Neuronal stem cell (in vitro differentiated cells): Measurements from ENCODE around the gene TEPSIN.

Experiments used
- DNase-seq: peaks from one replicate; pipeline ENCODE4 v3.0.0-alpha.2; 2013; ENCODE audit warnings: low spot score
- H2AFZ ChIP-seq: one replicate; pipeline ENCODE4 v1.6.1; 2013; ENCODE audit warnings: mild to moderate bottlenecking, low read length, inconsistent platforms
- H2AK5ac ChIP-seq: 2 replicates; pipeline ENCODE4 v1.6.1; 2013; ENCODE audit warnings: low read depth, mild to moderate bottlenecking, inconsistent platforms, low read length, moderate library complexity, mixed read lengths
- H2BK120ac ChIP-seq: 2 replicates; pipeline ENCODE4 v1.6.1; 2013; ENCODE audit warnings: low read depth, mild to moderate bottlenecking, inconsistent platforms, low read length, moderate library complexity, mixed read lengths
- H2BK12ac ChIP-seq: one replicate; pipeline ENCODE4 v1.6.1; 2013; ENCODE audit warnings: low read length, inconsistent platforms
- H2BK15ac ChIP-seq: 2 replicates; pipeline ENCODE4 v1.6.1; 2013; ENCODE audit warnings: mild to moderate bottlenecking, low read length, inconsistent platforms, mixed read lengths
- H2BK5ac ChIP-seq: one replicate; pipeline ENCODE4 v1.6.1; 2013; ENCODE audit warnings: inconsistent platforms, mild to moderate bottlenecking, low read length, moderate library complexity
- H3K14ac ChIP-seq: one replicate; pipeline ENCODE4 v1.6.1; 2013; ENCODE audit warnings: low read length, inconsistent platforms
- H3K18ac ChIP-seq: 2 replicates; pipeline ENCODE4 v1.6.1; 2013; ENCODE audit warnings: low read length, inconsistent platforms
- H3K23ac ChIP-seq: 2 replicates; pipeline ENCODE4 v1.6.1; 2013; ENCODE audit warnings: low read depth, mild to moderate bottlenecking, mixed read lengths, low read length, inconsistent platforms; ENCODE audit not compliant: poor library complexity
- H3K27ac ChIP-seq: replicated peaks from 3 replicates; pipeline ENCODE4 v1.5.1; 2013; ENCODE audit warnings: low read length, inconsistent platforms
- H3K27me3 ChIP-seq, 3 experiments: 2 replicates each; pipeline ENCODE4 v1.6.1; 2013; ENCODE audit warnings: low read length in 3 of 3, mild to moderate bottlenecking in 2 of 3, inconsistent platforms in 1 of 3, low read depth in 1 of 3, mixed read lengths in 1 of 3, moderate library complexity in 1 of 3; ENCODE audit not compliant: control insufficient read depth in 3 of 3, insufficient read depth in 3 of 3
- H3K36me3 ChIP-seq, 2 donors: replicated peaks in 1 of 2; 2 replicates each; pipeline ENCODE4 v1.6.1; 2013; ENCODE audit warnings: low read length in 2 of 2; ENCODE audit not compliant: control insufficient read depth in 2 of 2, insufficient read depth in 2 of 2
- H3K4ac ChIP-seq: 2 replicates; pipeline ENCODE4 v1.6.1; 2013; ENCODE audit warnings: inconsistent platforms, mild to moderate bottlenecking, low read length, moderate library complexity
- H3K4me1 ChIP-seq, 2 donors: 1 replicate in 1 of 2; 2 replicates in 1 of 2; pipeline ENCODE4 v1.6.1; 2013; ENCODE audit warnings: low read length in 2 of 2, low read depth in 1 of 2; ENCODE audit not compliant: control insufficient read depth in 2 of 2, insufficient read depth in 1 of 2
- H3K4me2 ChIP-seq: one replicate; pipeline ENCODE4 v1.6.1; 2013; ENCODE audit warnings: mild to moderate bottlenecking, low read length, inconsistent platforms; ENCODE audit not compliant: insufficient read depth, poor library complexity, severe bottlenecking
- H3K4me3 ChIP-seq, 2 donors: 2 replicates each; pipeline ENCODE4 v1.5.1; 2013; ENCODE audit warnings: low read length in 2 of 2, mild to moderate bottlenecking in 2 of 2, inconsistent platforms in 1 of 2, moderate library complexity in 1 of 2
- H3K79me1 ChIP-seq: one replicate; pipeline ENCODE4 v1.6.1; 2013; ENCODE audit warnings: low read depth, mild to moderate bottlenecking, inconsistent platforms, low read length, moderate library complexity
- H3K9ac ChIP-seq: one replicate; pipeline ENCODE4 v1.6.1; 2013; ENCODE audit warnings: mild to moderate bottlenecking, low read depth, low read length, inconsistent platforms; ENCODE audit not compliant: poor library complexity
- H3K9me3 ChIP-seq, 2 donors: replicated peaks in 1 of 2; 2 replicates each; pipeline versions ENCODE3 to v1.6.1; 2013; ENCODE audit warnings: low read length in 2 of 2, mild to moderate bottlenecking in 2 of 2, inconsistent platforms in 1 of 2, low read depth in 1 of 2, mixed read lengths in 1 of 2, moderate library complexity in 1 of 2; ENCODE audit not compliant: control insufficient read depth in 2 of 2, insufficient read depth in 1 of 2
- H4K8ac ChIP-seq: one replicate; pipeline ENCODE4 v1.6.1; 2013; ENCODE audit warnings: low read depth, mild to moderate bottlenecking, inconsistent platforms, low read length, moderate library complexity
- H4K91ac ChIP-seq: one replicate; pipeline ENCODE4 v1.6.1; 2013; ENCODE audit warnings: low read length, low read depth, mild to moderate bottlenecking, inconsistent platforms; ENCODE audit not compliant: poor library complexity
- WGBS, 2 donors: extraction: QIAGEN DNeasy Blood & Tissue Kit; methylation state at CpG; one replicate each; pipeline ENCODE4 v1.1.7; 2013; ENCODE audit warnings: missing lambda C conversion rate in 2 of 2, mixed read lengths in 1 of 2; ENCODE audit not compliant: insufficient read length in 2 of 2, insufficient replicate concordance in 1 of 2; ENCODE audit errors: extremely low coverage in 2 of 2; 5-methylcytosine and 5-hydroxymethylcytosine counted together

TEPSIN gene

DNA sequence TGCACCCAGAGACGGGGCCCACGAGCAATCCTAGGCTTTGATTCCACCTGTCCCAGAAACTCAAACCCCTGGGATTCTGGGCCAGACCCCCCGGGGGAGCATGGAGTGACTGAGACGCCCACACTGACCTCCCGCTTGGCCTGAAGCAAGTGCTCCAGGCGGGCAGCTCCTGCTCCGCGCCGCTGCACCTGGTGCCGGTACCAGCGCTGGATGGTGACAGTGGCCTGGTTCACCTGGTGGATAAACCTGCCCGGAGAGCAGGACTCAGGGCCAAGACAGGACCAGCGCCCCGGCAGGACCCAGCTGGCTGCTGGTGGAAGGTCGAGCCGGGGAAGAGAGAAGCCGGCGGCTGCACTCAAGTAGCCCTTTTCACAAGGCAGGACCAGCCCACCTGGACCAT, 38.7 kb downstream of the TEPSIN start:
- Histone ChIP-seq H3K36me3 (peaks cover 38 to 87% of the 10 kb centered on the region in 2 donors), H3K27me3 (no peaks in the 10 kb centered on the region)
- WGBS, 2 donors, result no CpG with 5 or more reads among the region's 18 CpGs

DNA sequence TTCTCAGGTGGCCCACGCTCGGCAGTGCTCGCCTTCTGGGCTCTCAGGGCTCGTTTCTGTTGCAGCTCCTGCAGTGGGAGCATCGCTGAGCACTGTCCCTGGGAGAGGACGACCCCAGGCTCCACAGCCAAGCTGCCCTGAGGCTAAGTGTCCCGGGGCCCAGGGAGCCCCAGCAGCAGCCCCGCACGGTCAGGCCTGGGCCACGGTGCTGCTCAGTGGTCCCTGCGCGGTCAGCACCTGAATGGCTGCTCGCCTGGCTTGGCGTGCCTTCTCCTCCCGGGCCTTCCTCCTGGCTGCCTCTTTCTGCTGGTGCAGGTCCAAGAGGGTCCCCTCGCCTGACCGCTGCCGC, 39.4 kb downstream of the TEPSIN start:
- H3K14ac ChIP-seq, result no peak overlapping the region
- no peak overlapping the region for H3K4ac ChIP-seq
- no CpG with 5 or more reads among the region's 18 CpGs for WGBS, 2 donors
- DNase-seq, result no peak
- no peak overlapping the region for H3K9ac ChIP-seq
- peaks cover 5% of the 10 kb centered on the region for H3K79me1 ChIP-seq
- H4K8ac ChIP-seq, result no peak overlapping the region
- H3K23ac ChIP-seq, result no peak overlapping the region
- no peak overlapping the region for H3K18ac ChIP-seq
- peaks cover 41 to 89% of the 10 kb centered on the region in 2 donors for H3K36me3 ChIP-seq
- H3K27me3 ChIP-seq, result no peaks in the 10 kb centered on the region
- H3K27ac ChIP-seq, result no peak overlapping the region
- no peaks in the 10 kb centered on the region for H3K9me3 ChIP-seq
- peak overlapping the region; percentile 24 for H2BK5ac ChIP-seq
- peak overlapping the region; percentile 53 for H4K91ac ChIP-seq
- H2BK15ac ChIP-seq, result no peak overlapping the region
- no peaks in the 10 kb centered on the region for H3K4me1 ChIP-seq
- H2AK5ac ChIP-seq, result no peak overlapping the region
- no peak overlapping the region for H2AFZ ChIP-seq
- H2BK120ac ChIP-seq, result no peak overlapping the region
- no peak overlapping the region for H3K4me2 ChIP-seq
- H2BK12ac ChIP-seq, result no peak overlapping the region
- H3K4me3 ChIP-seq, result no peak overlapping the region

More for the DNA sequence above, 38.7 kb downstream of the TEPSIN start:
- H2BK15ac ChIP-seq, result no peak overlapping the region
- no peak overlapping the region for H3K4me3 ChIP-seq
- no peaks in the 10 kb centered on the region for H3K4me1 ChIP-seq
- H3K14ac ChIP-seq, result no peak overlapping the region
- peaks cover 3% of the 10 kb centered on the region for H3K79me1 ChIP-seq
- no peak overlapping the region for H4K91ac ChIP-seq
- no peak overlapping the region for H2AFZ ChIP-seq
- no peak overlapping the region for H3K4me2 ChIP-seq
- H3K27ac ChIP-seq, result no peak overlapping the region
- peak overlapping the region; percentile 48 for H2BK5ac ChIP-seq
- no peak overlapping the region for H3K4ac ChIP-seq
- H2BK120ac ChIP-seq, result no peak overlapping the region
- no peak for DNase-seq
- H2BK12ac ChIP-seq, result no peak overlapping the region
- H3K18ac ChIP-seq, result no peak overlapping the region
- no peaks in the 10 kb centered on the region for H3K9me3 ChIP-seq
- peak overlapping the region; percentile 43 for H4K8ac ChIP-seq
- no peak overlapping the region for H3K9ac ChIP-seq
- peak overlapping the region; percentile 43 for H3K23ac ChIP-seq
- H2AK5ac ChIP-seq, result no peak overlapping the region

DNA sequence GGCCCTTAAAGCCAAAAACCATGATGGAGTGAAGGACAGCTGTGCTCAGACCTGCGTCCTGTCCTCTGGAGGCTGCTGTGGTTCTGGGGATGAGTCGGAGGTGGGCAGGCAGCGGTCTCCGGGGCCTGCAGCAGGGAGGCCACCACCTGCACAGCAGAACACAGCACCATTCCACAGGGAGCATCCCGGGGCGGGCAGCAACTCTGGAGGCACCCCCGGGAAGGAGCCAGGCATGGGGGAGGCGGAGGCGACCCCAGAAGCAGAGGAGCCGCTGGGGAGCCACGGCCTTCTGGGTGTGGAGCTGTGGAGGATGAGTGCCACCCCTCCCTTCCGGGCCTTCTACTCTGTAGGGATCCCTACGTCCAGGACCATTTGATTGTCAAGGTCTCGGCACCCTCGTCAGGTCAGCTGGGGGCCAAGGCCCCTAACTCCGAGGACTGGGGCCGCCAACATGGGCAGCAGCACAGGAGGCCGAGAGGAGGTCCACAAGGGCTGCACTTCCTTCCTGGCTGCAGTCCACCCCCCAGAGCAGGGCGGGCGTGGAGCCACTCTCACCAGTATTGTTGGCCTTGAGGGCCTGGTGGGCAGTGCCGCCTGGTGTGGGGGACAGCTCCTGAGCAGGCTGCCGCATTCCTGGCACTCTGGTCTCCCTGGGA, 39.9 kb downstream of the TEPSIN start:
- DNase-seq, result no peak
- Histone ChIP-seq H3K4me1 (no peaks in the 10 kb centered on the region), H3K36me3 (peaks cover 40 to 91% of the 10 kb centered on the region in 2 donors), H3K9ac (peak overlapping the region; percentile 21), H3K27me3 (no peaks in the 10 kb centered on the region), H2BK120ac (no peak overlapping the region), H3K14ac (no peak overlapping the region), H3K79me1 (peaks cover 5% of the 10 kb centered on the region), H3K4me2 (no peak overlapping the region), H2BK5ac (peak overlapping the region; percentile 24), H3K23ac (no peak overlapping the region), H2AK5ac (no peak overlapping the region), H2BK15ac (no peak overlapping the region), H2AFZ (no peak overlapping the region), H4K8ac (no peak overlapping the region), H3K4me3 (no peak overlapping the region), H3K4ac (no peak overlapping the region), H4K91ac (peak overlapping the region; percentile 53), H3K18ac (no peak overlapping the region), H2BK12ac (no peak overlapping the region), H3K9me3 (no peaks in the 10 kb centered on the region), H3K27ac (no peak overlapping the region)
- no CpG with 5 or more reads among the region's 22 CpGs for WGBS, 2 donors

- H3K23ac ChIP-seq, result peak overlapping the region; percentile 10
- H3K4ac ChIP-seq, result no peak overlapping the region
- no peak overlapping the region for H3K27ac ChIP-seq
- H2BK5ac ChIP-seq, result no peak overlapping the region
- no peak overlapping the region for H3K14ac ChIP-seq
- peaks cover 5% of the 10 kb centered on the region for H3K79me1 ChIP-seq
- no peak overlapping the region for H3K4me3 ChIP-seq
- no peak overlapping the region for H2BK120ac ChIP-seq
- no peaks in the 10 kb centered on the region for H3K9me3 ChIP-seq
- H3K9ac ChIP-seq, result peak overlapping the region; percentile 50
- no peak overlapping the region for H4K8ac ChIP-seq
- no CpG with 5 or more reads among the region's 21 CpGs for WGBS, 2 donors
- no peaks in the 10 kb centered on the region for H3K27me3 ChIP-seq
- no peak for DNase-seq
- no peak overlapping the region for H2AFZ ChIP-seq
- no peak overlapping the region for H3K4me2 ChIP-seq
- peaks cover 36 to 91% of the 10 kb centered on the region in 2 donors for H3K36me3 ChIP-seq
- no peak overlapping the region for H4K91ac ChIP-seq
- no peak overlapping the region for H2AK5ac ChIP-seq
- H2BK15ac ChIP-seq, result no peak overlapping the region
- no peak overlapping the region for H3K18ac ChIP-seq
- no peaks in the 10 kb centered on the region for H3K4me1 ChIP-seq
- H2BK12ac ChIP-seq, result no peak overlapping the region
Observed at GRCh38 chr17:81197831-81198490, 40.9 kb downstream of the TEPSIN start.
